Nucleus accumbens (tissue), 56 donors: ENCODE results near the gene ARL8B.
"Not testable (repeated sequence)": the region's sequence is repeated elsewhere in the genome, so short reads cannot be mapped to it uniquely, and the experiment has no call there.

Source experiments
- DNase-seq, 56 donors: peaks; one replicate each; lab custom pipeline; 2025; lab: John Stamatoyannopoulos, UW

ARL8B gene

GRCh38 chr3:5122030-5122740 is at the start of gene ARL8B:
TSS of gene ARL8B (plus strand) at chr3:5122292. CDS start at chr3:5122466, 174 bp downstream.
- DNase-seq, result peak in 55 of 56 donors; percentile 12 to 93 (median 82)

GRCh38 chr3:5073374-5074085 is 48.6 kb upstream of the ARL8B start:
- DNase-seq, result no peak

- no peak for DNase-seq
Measured at GRCh38 chr3:5078151-5078550, 43.9 kb upstream of the ARL8B start.

GRCh38 chr3:5079761-5080160 is 42.3 kb upstream of the ARL8B start:
- no peak for DNase-seq

- no peak for DNase-seq
Measured at GRCh38 chr3:5080779-5081550, 41.1 kb upstream of the ARL8B start.

GRCh38 chr3:5081973-5082788 is 39.9 kb upstream of the ARL8B start:
- DNase-seq, result not testable (repeated sequence)

GRCh38 chr3:5082789-5083115 is 39.3 kb upstream of the ARL8B start:
- DNase-seq, result no peak

GRCh38 chr3:5084224-5084623 is 37.9 kb upstream of the ARL8B start:
- DNase-seq, result no peak

GRCh38 chr3:5086708-5087107 is 35.4 kb upstream of the ARL8B start:
- no peak for DNase-seq

- no peak for DNase-seq
Measured at GRCh38 chr3:5087209-5087608, 34.9 kb upstream of the ARL8B start.

GRCh38 chr3:5090197-5090596 is 31.9 kb upstream of the ARL8B start:
- no peak for DNase-seq

- no peak for DNase-seq
Measured at GRCh38 chr3:5092018-5092417, 30.1 kb upstream of the ARL8B start.

GRCh38 chr3:5093731-5094130 is 28.4 kb upstream of the ARL8B start:
- DNase-seq, result no peak

- DNase-seq, result peak in 24 of 56 donors; percentile 2 to 52 (median 15)
Measured at GRCh38 chr3:5095886-5096285, 26.2 kb upstream of the ARL8B start.

- no peak for DNase-seq
Measured at GRCh38 chr3:5096336-5097008, 25.6 kb upstream of the ARL8B start.

GRCh38 chr3:5098346-5098745 is 23.7 kb upstream of the ARL8B start:
- DNase-seq, result no peak

GRCh38 chr3:5102532-5102931 is 19.6 kb upstream of the ARL8B start:
- no peak for DNase-seq

- no peak for DNase-seq
Measured at GRCh38 chr3:5103743-5104142, 18.3 kb upstream of the ARL8B start.

GRCh38 chr3:5105050-5105449 is 17.0 kb upstream of the ARL8B start:
- no peak for DNase-seq

- DNase-seq, result not testable (repeated sequence)
Measured at GRCh38 chr3:5106371-5106770, 15.7 kb upstream of the ARL8B start.
